K562 (cell line): Measurements from ENCODE around the gene COA5. TPM values are rescaled to one million over a fixed set of nuclear protein-coding genes. Genes with fewer than 3 reads are reported as not detected.

Experiments used
- ATAC-seq: fragments of 200-7000 bp; cut with Tn5 transposase; 3 replicates; pipeline ENCODE4 v1.9.1; 2020; ENCODE audit warnings: moderate library complexity
- BruUV-seq: library from RNA; stranded (reverse); fragments of 400-500 nt; replicated peaks from 2 replicates; lab custom pipeline; 2021; lab: Mats Ljungman, UMichigan
- CTCF ChIA-PET: fragments of 300-600 bp; formaldehyde crosslinking; extraction: SDS; loops from one replicate; lab custom pipeline; 2021; ENCODE audit warnings: low intra/inter-chr PET ratio; lab: Yijun Ruan, JAX
- POLR2A ChIA-PET: fragments of 300-600, 350-650 bp; sonication (Branson Sonifier 250); formaldehyde crosslinking; extraction: SDS; loops from one replicate; lab custom pipeline; 2021; ENCODE audit warnings: antibody characterized with exemption, inconsistent platforms; lab: Yijun Ruan, JAX
- DNase-seq, 4 experiments: peaks; one replicate each; pipeline versions ENCODE4 v3.0.0 to v3.0.0-alpha.2; 2011 to 2018; ENCODE audit warnings: low spot score in 3 of 4, mixed read lengths in 3 of 4; ENCODE audit errors: extremely low read depth in 1 of 4
- FAIRE-seq: peaks from 2 replicates; lab custom pipeline; 2011; peaks lifted over from hg19 to GRCh38; lab: Jason Lieb, UNC
- H2AFZ ChIP-seq: 2 replicates; pipeline ENCODE4 v1.6.0; 2011; ENCODE audit warnings: low read depth, low read length, control low read depth, inconsistent platforms
- H3K27ac ChIP-seq: fragments of 200-600 bp; 3 replicates; pipeline ENCODE4 v1.8.0; 2011; ENCODE audit warnings: low read depth, mild to moderate bottlenecking, control low read depth, inconsistent platforms, low read length, moderate library complexity, mixed read lengths; ENCODE audit errors: extremely low read depth
- H3K27me3 ChIP-seq, 2 experiments: fragments of 300-600 bp in 1 of 2; 2 replicates in 1 of 2; 3 replicates in 1 of 2; pipeline versions ENCODE4 v1.6.0 to v1.8.0; 2011; ENCODE audit warnings: inconsistent platforms in 2 of 2, low read length in 2 of 2, mild to moderate bottlenecking in 1 of 2, mixed read lengths in 1 of 2, moderate library complexity in 1 of 2; ENCODE audit not compliant: control insufficient read depth in 2 of 2, insufficient read depth in 2 of 2
- H3K36me3 ChIP-seq: fragments of 300-600 bp; 3 replicates; pipeline ENCODE4 v1.8.0; 2011; ENCODE audit warnings: mild to moderate bottlenecking, low read length, inconsistent platforms; ENCODE audit not compliant: control insufficient read depth, insufficient read depth
- H3K4me1 ChIP-seq, 2 experiments: fragments of 200-600 bp in 1 of 2; replicated peaks in 1 of 2; 2 replicates in 1 of 2; 3 replicates in 1 of 2; pipeline versions ENCODE4 v1.5.1 to v1.8.0; 2011; ENCODE audit warnings: inconsistent platforms in 2 of 2, low read length in 2 of 2, mild to moderate bottlenecking in 1 of 2, mixed read lengths in 1 of 2, moderate library complexity in 1 of 2; ENCODE audit not compliant: control insufficient read depth in 2 of 2, insufficient read depth in 2 of 2
- H3K4me2 ChIP-seq: 2 replicates; pipeline ENCODE4 v1.6.1; 2011; ENCODE audit warnings: low read length, control low read depth, inconsistent platforms, mixed read lengths; ENCODE audit not compliant: insufficient read depth
- H3K4me3 ChIP-seq: fragments of 200-600 bp; sonication (generic), shearing (Covaris generic); 2 replicates; pipeline ENCODE4 v1.5.1; 2016; ENCODE audit warnings: control low read depth, inconsistent platforms
- H3K79me2 ChIP-seq: fragments of 200-600 bp; 3 replicates; pipeline ENCODE4 v1.8.0; 2011; ENCODE audit warnings: low read length, inconsistent platforms; ENCODE audit not compliant: control insufficient read depth, insufficient read depth
- H3K9ac ChIP-seq, 2 experiments: 2 replicates each; pipeline versions ENCODE4 v1.6.0 to v1.6.1; 2011; ENCODE audit warnings: low read depth in 2 of 2, low read length in 2 of 2, control low read depth in 1 of 2, inconsistent platforms in 1 of 2, mild to moderate bottlenecking in 1 of 2, mixed read lengths in 1 of 2; ENCODE audit not compliant: insufficient read depth in 1 of 2
- H3K9me1 ChIP-seq: one replicate; pipeline ENCODE4 v1.6.0; 2011; ENCODE audit warnings: inconsistent platforms, mild to moderate bottlenecking, low read length, moderate library complexity; ENCODE audit not compliant: control insufficient read depth, insufficient read depth
- H3K9me3 ChIP-seq: replicated peaks from 2 replicates; pipeline ENCODE4 v1.5.1; 2011; ENCODE audit warnings: low read depth, low read length, inconsistent platforms; ENCODE audit not compliant: control insufficient read depth, insufficient read depth
- H4K20me1 ChIP-seq: replicated peaks from 2 replicates; pipeline ENCODE4 v1.6.1; 2011; ENCODE audit warnings: low read length, inconsistent platforms, mixed read lengths; ENCODE audit not compliant: control insufficient read depth, insufficient read depth
- KLF13 ChIP-seq: fragments of 450-650 bp; IDR thresholded peaks from 2 replicates; pipeline ENCODE4 v1.6.1; 2016; ENCODE audit warnings: missing genetic modification characterization, low read depth, mild to moderate bottlenecking, missing compliant biosample characterization, moderate library complexity, borderline replicate concordance
- MECOM ChIP-seq: fragments of 250-450 bp; sonication (Bioruptor Pico); IDR thresholded peaks from 2 replicates; pipeline ENCODE4 v1.8.0; 2022; ENCODE audit warnings: inconsistent platforms
- PYGO2 ChIP-seq: fragments of 450-650 bp; IDR thresholded peaks from 2 replicates; pipeline ENCODE4 v1.6.1; 2016; ENCODE audit warnings: mild to moderate bottlenecking, missing genetic modification characterization, moderate library complexity, missing compliant biosample characterization
- UBTF ChIP-seq, 2 experiments: IDR thresholded peaks; 2 replicates each; pipeline ENCODE4 v1.6.1; 2012; ENCODE audit warnings: improper control_type of control experiment in 2 of 2, low read depth in 2 of 2, low read length in 2 of 2, borderline replicate concordance in 1 of 2
- ZMIZ1 ChIP-seq, 2 experiments: fragments of 150-350 bp in 1 of 2; IDR thresholded peaks; 2 replicates each; pipeline ENCODE4 v1.6.1; 2012 to 2016; ENCODE audit warnings: low read depth in 2 of 2, low read length in 2 of 2, mild to moderate bottlenecking in 1 of 2, moderate library complexity in 1 of 2
- ZNF551 ChIP-seq: fragments of 250-450 bp; sonication (Bioruptor Pico); IDR thresholded peaks from 2 replicates; pipeline ENCODE4 v1.5.0; 2021; ENCODE audit warnings: mild to moderate bottlenecking, moderate library complexity
- WGBS: fragments of 100-300 bp; shearing (Covaris generic); methylation state at CpG from one replicate; pipeline ENCODE4 v1.1.6; 2016; ENCODE audit warnings: low coverage, mixed read lengths; ENCODE audit not compliant: insufficient coverage; ENCODE audit errors: missing lambda C conversion rate; 5-methylcytosine and 5-hydroxymethylcytosine counted together
- in situ Hi-C: fragments of 300-500 bp; cut with MboI; formaldehyde crosslinking; loops from 4 replicates; pipeline ENCODE4 v1.15.0; 2018; ENCODE audit warnings: inconsistent platforms, mixed read lengths
- intact Hi-C: fragments of 100-400 bp; cut with micrococcal nuclease; formaldehyde crosslinking; loops from 2 replicates; pipeline ENCODE4 v1.14.2; 2022
- polyA plus RNA-seq, 8 experiments: library from polyadenylated mRNA; depleted of rRNA in 4 of 8; stranded (reverse) in 5 of 8; unstranded in 3 of 8; fragments of >200 nt; fragmentation: Nextera tagmentation in 2 of 8; fragmentation: Illumina TruSeq in 1 of 8; extraction: Ambion mirVana in 2 of 8; extraction: Trizol in 1 of 8; gene quantifications; 2 replicates each; pipeline versions ENCODE4 v1.2.1 to v1.2.3, GENCODE V29; 2011 to 2014; ENCODE audit warnings: inconsistent platforms in 1 of 8, missing spikeins in 1 of 8
- total RNA-seq, 7 experiments: library from RNA; depleted of rRNA in 6 of 7; stranded (reverse); fragments of >200 nt in 6 of 7; fragmentation: Illumina TruSeq in 2 of 7; extraction: Trizol in 2 of 7; gene quantifications; 2 replicates each; pipeline versions ENCODE4 v1.2.1 to v1.2.3, GENCODE V29; 2011 to 2021; ENCODE audit warnings: low replicate concordance in 1 of 7

The COA5 gene
- total and polyA plus RNA-seq, 9 of the 15 experiments (the other 6 are each of a cell fraction or from before 2014, with no cell fraction given), result 17.9 to 77.6 (median 33.4) TPM

- no TSS peak for BruUV-seq
- intact Hi-C loops (no loop called here), in situ Hi-C loops (no loop called here)
- peaks cover 9 to 12% of the 10 kb centered on the region in 2 experiments for H3K4me1 ChIP-seq
- no peak overlapping the region for H3K27ac ChIP-seq
- no peaks in the 10 kb centered on the region for H3K27me3 ChIP-seq
- ChIA-PET CTCF (no interaction called here), POLR2A (no interaction called here)
- WGBS, result 75% methylated on average over 9 of the region's 9 CpGs
- H4K20me1 ChIP-seq, result no peaks in the 10 kb centered on the region; the same call in 1 of the 2 replicates
- no peak for DNase-seq
- no peaks in the 10 kb centered on the region for H3K9me1 ChIP-seq
- H3K9me3 ChIP-seq, result no peaks in the 10 kb centered on the region
- H3K79me2 ChIP-seq, result no peaks in the 10 kb centered on the region
- H3K4me3 ChIP-seq, result no peak overlapping the region
- H3K9ac ChIP-seq, result no peak overlapping the region
- ATAC-seq, result no peak
- no peak overlapping the region for H2AFZ ChIP-seq
- no peak overlapping the region for H3K4me2 ChIP-seq
- peaks cover 37% of the 10 kb centered on the region; the same call in 2 of the 3 replicates for H3K36me3 ChIP-seq
- FAIRE-seq, result no peak
- TF ChIP-seq ZMIZ1 (IDR thresholded peaks at IDR 0.05; ENCODE audit: low read depth in 2 of 2, low read length in 2 of 2), result no peak
- TF ChIP-seq PYGO2, result no peak
- no peak for TF ChIP-seq MECOM
- TF ChIP-seq KLF13 (tag), result no peak
- no peak for TF ChIP-seq ZNF551 (CRISPR knock-in tag)
- no peak for TF ChIP-seq UBTF (IDR thresholded peaks at IDR 0.05; ENCODE audit: borderline replicate concordance in 1 of 2, low read depth in 2 of 2, low read length in 2 of 2)
Observed at GRCh38 chr2:98565286-98565860, 42.9 kb downstream of the COA5 start.
